Measurements from ENCODE around the gene JAG1. TPM values are rescaled to one million over a fixed set of nuclear protein-coding genes. Genes with fewer than 3 reads are reported as not detected.
A peak's percentile ranks its signal among the peaks of the same experiment; 100 is the strongest.

The JAG1 gene
- total RNA-seq, 1 donor from 2014 or later: 132 TPM

DNA sequence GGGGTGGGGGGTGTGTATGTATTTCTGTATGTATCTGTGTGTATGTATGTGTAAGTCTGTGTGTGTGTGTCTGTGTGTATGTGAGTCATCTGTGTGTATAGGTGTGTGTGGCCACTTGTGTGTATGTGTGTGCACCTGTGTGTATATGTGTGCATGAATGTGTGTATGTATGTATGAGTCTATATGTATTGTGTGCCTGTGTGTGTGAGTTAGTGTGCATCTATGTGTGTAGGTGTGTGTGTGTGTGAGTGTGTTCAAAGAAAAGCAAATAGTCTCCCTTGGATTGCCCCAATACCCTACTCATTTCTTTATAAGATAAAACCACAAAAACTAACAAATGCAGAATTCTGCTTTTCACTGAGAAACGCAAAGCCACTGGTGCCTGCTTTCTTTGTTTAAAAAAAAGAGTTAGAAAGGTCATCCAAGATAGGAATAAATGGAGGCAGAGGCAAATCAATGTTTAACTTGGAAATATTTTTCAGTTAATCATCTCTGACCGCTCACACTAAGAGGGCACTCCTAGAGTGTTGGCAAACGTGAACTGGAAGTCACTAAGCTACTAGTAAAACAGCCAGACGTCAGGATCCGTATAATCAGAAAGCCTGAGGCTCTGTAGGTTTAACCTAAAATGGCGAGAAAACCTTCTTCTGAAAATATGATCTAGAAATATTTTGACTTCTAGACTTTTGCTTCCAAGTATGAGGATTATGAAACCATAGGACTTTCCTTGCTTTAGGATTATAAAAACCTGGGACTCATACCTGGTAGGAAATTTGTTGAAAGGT is 37.4 kb upstream of the JAG1 start:
- Histone ChIP-seq H3K4me3 (ENCODE audit: low read depth, low read length) (no peak overlapping the region), H3K27me3 (ENCODE audit: control insufficient read depth, insufficient read depth, low read length) (no peaks in the 10 kb centered on the region), H3K36me3 (ENCODE audit: control insufficient read depth, insufficient read depth, low read length) (no peaks in the 10 kb centered on the region)
- TF ChIP-seq, protein P1, sequence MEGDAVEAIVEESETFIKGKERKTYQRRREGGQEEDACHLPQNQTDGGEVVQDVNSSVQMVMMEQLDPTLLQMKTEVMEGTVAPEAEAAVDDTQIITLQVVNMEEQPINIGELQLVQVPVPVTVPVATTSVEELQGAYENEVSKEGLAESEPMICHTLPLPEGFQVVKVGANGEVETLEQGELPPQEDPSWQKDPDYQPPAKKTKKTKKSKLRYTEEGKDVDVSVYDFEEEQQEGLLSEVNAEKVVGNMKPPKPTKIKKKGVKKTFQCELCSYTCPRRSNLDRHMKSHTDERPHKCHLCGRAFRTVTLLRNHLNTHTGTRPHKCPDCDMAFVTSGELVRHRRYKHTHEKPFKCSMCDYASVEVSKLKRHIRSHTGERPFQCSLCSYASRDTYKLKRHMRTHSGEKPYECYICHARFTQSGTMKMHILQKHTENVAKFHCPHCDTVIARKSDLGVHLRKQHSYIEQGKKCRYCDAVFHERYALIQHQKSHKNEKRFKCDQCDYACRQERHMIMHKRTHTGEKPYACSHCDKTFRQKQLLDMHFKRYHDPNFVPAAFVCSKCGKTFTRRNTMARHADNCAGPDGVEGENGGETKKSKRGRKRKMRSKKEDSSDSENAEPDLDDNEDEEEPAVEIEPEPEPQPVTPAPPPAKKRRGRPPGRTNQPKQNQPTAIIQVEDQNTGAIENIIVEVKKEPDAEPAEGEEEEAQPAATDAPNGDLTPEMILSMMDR (IDR thresholded peaks at IDR 0.05; ENCODE audit: insufficient read depth, low read length, poor library complexity, severe bottlenecking): no peak
- DNase-seq (ENCODE audit: low read depth): no peak

DNA sequence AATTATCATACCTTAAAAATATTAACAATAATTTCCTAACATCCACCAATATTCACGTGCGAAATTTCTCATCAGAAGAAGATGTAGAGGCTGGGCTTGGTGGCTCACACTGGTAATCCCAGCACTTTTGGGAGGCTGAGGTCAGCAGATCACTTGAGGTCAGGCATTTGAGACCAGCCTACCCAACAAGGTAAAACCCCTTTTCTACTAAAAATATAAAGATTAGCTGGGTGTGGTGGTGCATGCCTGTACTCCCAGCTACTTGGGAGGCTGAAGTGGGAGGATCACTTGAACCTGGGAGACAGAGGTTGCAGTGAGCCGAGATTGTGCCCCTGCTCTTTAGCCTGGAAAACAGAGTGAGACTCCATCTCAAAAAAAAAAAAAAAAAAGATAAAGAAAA is 36.1 kb upstream of the JAG1 start:
- DNase-seq (ENCODE audit: low read depth): no peak
- Histone ChIP-seq H3K4me3 (ENCODE audit: low read depth, low read length) (no peak overlapping the region), H3K27me3 (ENCODE audit: control insufficient read depth, insufficient read depth, low read length) (no peaks in the 10 kb centered on the region), H3K36me3 (ENCODE audit: control insufficient read depth, insufficient read depth, low read length) (no peaks in the 10 kb centered on the region)
- TF ChIP-seq, protein P1 (IDR thresholded peaks at IDR 0.05; ENCODE audit: insufficient read depth, low read length, poor library complexity, severe bottlenecking): no peak

DNA sequence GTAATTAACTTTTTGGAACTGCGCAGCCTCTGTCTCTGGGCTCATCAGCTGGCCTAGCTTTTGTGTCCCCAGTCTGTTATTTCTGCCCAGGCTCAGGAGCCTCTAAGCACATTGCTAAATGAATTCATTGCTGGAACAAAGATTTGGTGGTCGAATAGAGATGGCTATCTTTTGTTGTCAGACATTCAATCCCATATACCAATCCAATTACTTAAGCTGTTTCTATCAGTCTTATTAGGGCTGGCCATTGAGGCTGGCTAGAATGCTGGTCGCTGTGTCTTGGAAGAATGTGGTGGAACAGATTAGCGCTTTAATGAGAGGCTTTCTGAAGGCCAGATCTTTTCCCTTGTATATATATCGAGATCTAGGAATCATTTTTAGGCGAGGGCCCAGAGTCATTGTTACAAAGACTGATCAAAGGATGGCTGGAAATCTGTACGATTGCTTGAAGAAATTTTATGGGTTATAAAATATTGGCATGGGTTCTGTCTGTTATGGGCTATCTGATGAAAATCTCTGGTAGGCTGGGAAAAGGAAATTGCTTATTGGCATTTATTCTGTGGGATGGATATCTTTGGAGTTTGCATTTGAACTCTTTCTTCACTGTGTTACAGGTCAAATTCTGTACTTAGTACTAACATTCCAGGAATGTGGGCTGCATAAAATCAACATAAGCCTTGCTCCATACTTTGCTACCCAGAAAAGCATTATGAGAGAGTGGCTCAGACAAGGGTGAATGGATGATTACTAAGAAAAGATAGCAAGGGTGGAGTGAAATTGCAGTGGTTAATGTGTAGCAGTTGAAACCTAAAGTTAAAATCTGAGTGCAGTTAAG is 34.8 kb upstream of the JAG1 start:
- Histone ChIP-seq H3K27me3 (ENCODE audit: control insufficient read depth, insufficient read depth, low read length) (no peaks in the 10 kb centered on the region), H3K4me3 (ENCODE audit: low read depth, low read length) (no peak overlapping the region), H3K36me3 (ENCODE audit: control insufficient read depth, insufficient read depth, low read length) (no peaks in the 10 kb centered on the region)
- DNase-seq (ENCODE audit: low read depth): peak; percentile 73
- TF ChIP-seq, protein P1 (IDR thresholded peaks at IDR 0.05; ENCODE audit: insufficient read depth, low read length, poor library complexity, severe bottlenecking): no peak

DNA sequence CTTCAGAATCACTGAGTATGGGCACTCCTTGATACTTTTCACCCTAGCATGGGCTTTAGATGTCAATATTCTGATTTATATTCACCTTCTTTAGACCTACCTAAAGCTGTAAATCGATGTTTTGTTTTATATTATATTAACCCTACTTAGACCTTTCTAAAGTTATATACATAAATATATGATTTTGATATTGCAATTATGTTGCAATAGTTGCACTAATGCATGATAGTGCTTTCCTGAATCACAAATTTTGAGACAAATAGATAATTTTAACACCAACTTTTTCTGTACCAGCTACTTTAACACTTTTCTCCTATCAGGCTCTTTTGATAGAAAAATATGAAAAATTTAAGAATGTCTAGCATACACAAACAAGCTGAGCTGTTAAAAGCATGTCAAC is 34.0 kb upstream of the JAG1 start:
- Histone ChIP-seq H3K27me3 (ENCODE audit: control insufficient read depth, insufficient read depth, low read length) (no peaks in the 10 kb centered on the region), H3K36me3 (ENCODE audit: control insufficient read depth, insufficient read depth, low read length) (no peaks in the 10 kb centered on the region), H3K4me3 (ENCODE audit: low read depth, low read length) (no peak overlapping the region)
- no peak for DNase-seq (ENCODE audit: low read depth)
- TF ChIP-seq, protein P1 (IDR thresholded peaks at IDR 0.05; ENCODE audit: insufficient read depth, low read length, poor library complexity, severe bottlenecking): no peak

DNA sequence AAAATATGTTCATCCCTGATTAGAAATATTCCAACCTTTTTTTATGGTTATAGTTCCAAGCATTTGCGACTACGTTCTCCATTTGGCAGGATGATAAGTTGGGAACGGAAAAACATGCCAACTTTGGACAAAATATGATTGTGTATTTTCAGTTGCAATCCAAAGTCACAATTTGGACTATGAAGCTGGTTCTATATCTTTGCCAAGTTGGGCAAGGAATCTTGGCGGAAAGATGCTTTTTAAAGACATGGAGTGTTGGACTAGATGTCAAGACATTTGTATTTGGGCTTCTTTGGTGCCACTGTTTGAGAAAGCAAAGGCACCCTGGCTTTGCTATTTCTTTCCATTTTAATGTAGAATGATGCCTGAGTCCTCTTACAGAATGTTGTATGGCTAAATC is 33.3 kb upstream of the JAG1 start:
- TF ChIP-seq, protein P1 (IDR thresholded peaks at IDR 0.05; ENCODE audit: insufficient read depth, low read length, poor library complexity, severe bottlenecking): no peak
- H3K27me3 ChIP-seq (ENCODE audit: control insufficient read depth, insufficient read depth, low read length): no peaks in the 10 kb centered on the region
- no peak overlapping the region for H3K4me3 ChIP-seq (ENCODE audit: low read depth, low read length)
- DNase-seq (ENCODE audit: low read depth): no peak
- no peaks in the 10 kb centered on the region for H3K36me3 ChIP-seq (ENCODE audit: control insufficient read depth, insufficient read depth, low read length)
